Keratinocyte (primary cell): ENCODE measurements around the gene MTNR1B. TPM values are rescaled to one million over a fixed set of nuclear protein-coding genes. Genes with fewer than 3 reads are reported as not detected.

Experiments used
- DNase-seq: peaks from one replicate; pipeline ENCODE4 v3.0.0-alpha.2; 2011; ENCODE audit warnings: low read depth, missing footprints, low spot score
- FAIRE-seq: peaks from 2 replicates; lab custom pipeline; 2011; peaks lifted over from hg19 to GRCh38; lab: Jason Lieb, UNC
- H2AFZ ChIP-seq: 2 replicates; pipeline ENCODE4 v1.6.0; 2012; ENCODE audit warnings: low read length, control low read depth, inconsistent platforms; ENCODE audit not compliant: control insufficient read depth
- H3K27ac ChIP-seq: 2 replicates; pipeline ENCODE4 v1.5.1; 2011; ENCODE audit warnings: low read length; ENCODE audit not compliant: control insufficient read depth, insufficient read depth
- H3K27me3 ChIP-seq: 3 replicates; pipeline ENCODE4 v1.6.0; 2011; ENCODE audit warnings: low read length; ENCODE audit not compliant: control insufficient read depth, insufficient read depth; ENCODE audit errors: extremely low read depth
- H3K36me3 ChIP-seq, 2 experiments: 2 replicates in 1 of 2; 3 replicates in 1 of 2; pipeline ENCODE4 v1.5.1; 2011; ENCODE audit warnings: low read length in 2 of 2, mild to moderate bottlenecking in 1 of 2; ENCODE audit not compliant: control insufficient read depth in 2 of 2, insufficient read depth in 2 of 2; ENCODE audit errors: extremely low read depth in 1 of 2
- H3K4me1 ChIP-seq: 3 replicates; pipeline ENCODE4 v1.5.1; 2011; ENCODE audit warnings: low read length; ENCODE audit not compliant: control insufficient read depth, insufficient read depth; ENCODE audit errors: extremely low read depth
- H3K4me2 ChIP-seq: 3 replicates; pipeline ENCODE4 v1.6.0; 2011; ENCODE audit warnings: low read depth, low read length; ENCODE audit not compliant: control insufficient read depth, insufficient read depth; ENCODE audit errors: extremely low read depth
- H3K4me3 ChIP-seq, 3 experiments: fragments of 200-600 bp in 1 of 3; sonication (generic) in 1 of 3; 2 replicates in 2 of 3; 3 replicates in 1 of 3; pipeline ENCODE4 v1.5.1; 2011 to 2016; ENCODE audit warnings: low read length in 3 of 3, mild to moderate bottlenecking in 3 of 3, control low read depth in 2 of 3, inconsistent platforms in 1 of 3, low read depth in 1 of 3, mixed read lengths in 1 of 3, mixed run types in 1 of 3, moderate library complexity in 1 of 3; ENCODE audit not compliant: control insufficient read depth in 2 of 3, insufficient read depth in 2 of 3; ENCODE audit errors: extremely low read depth in 1 of 3
- H3K79me2 ChIP-seq: 2 replicates; pipeline ENCODE4 v1.6.0; 2012; ENCODE audit warnings: low read length; ENCODE audit not compliant: control insufficient read depth, insufficient read depth
- H3K9ac ChIP-seq: 3 replicates; pipeline ENCODE4 v1.6.0; 2011; ENCODE audit warnings: low read length; ENCODE audit not compliant: control insufficient read depth, insufficient read depth; ENCODE audit errors: extremely low read depth
- H3K9me1 ChIP-seq: 3 replicates; pipeline ENCODE4 v1.6.0; 2011; ENCODE audit warnings: low read length; ENCODE audit not compliant: control insufficient read depth, insufficient read depth; ENCODE audit errors: extremely low read depth
- H3K9me3 ChIP-seq: 2 replicates; pipeline ENCODE4 v1.5.1; 2012; ENCODE audit warnings: low read depth, low read length; ENCODE audit not compliant: control insufficient read depth
- H4K20me1 ChIP-seq: 3 replicates; pipeline ENCODE4 v1.6.0; 2011; ENCODE audit warnings: low read length; ENCODE audit not compliant: control insufficient read depth, insufficient read depth; ENCODE audit errors: extremely low read depth
- CTCF ChIP-seq, 3 experiments: IDR thresholded peaks in 1 of 3; conservative IDR thresholded peaks in 1 of 3; optimal IDR thresholded peaks in 1 of 3; 2 replicates in 2 of 3; 3 replicates in 1 of 3; pipeline versions ENCODE3 to v1.5.1; 2011; ENCODE audit warnings: low read length in 3 of 3, mild to moderate bottlenecking in 3 of 3, moderate library complexity in 2 of 3, control low read depth in 1 of 3, inconsistent platforms in 1 of 3; ENCODE audit not compliant: insufficient read depth in 2 of 3; ENCODE audit errors: extremely low read depth in 1 of 3
- EZH2 ChIP-seq: IDR thresholded peaks from one replicate; pipeline ENCODE4 v1.6.1; 2012; ENCODE audit warnings: inconsistent platforms, mild to moderate bottlenecking, low read length, moderate library complexity
- dilution Hi-C: fragments of 300-500 bp; cut with MboI; formaldehyde crosslinking; loops from one replicate; pipeline ENCODE4 v1.7.0; 2020; ENCODE audit warnings: low sequenced_read_pairs; ENCODE audit not compliant: extremely low pct_ligation_motif_present
- polyA plus RNA-seq, 5 experiments: library from polyadenylated mRNA; depleted of rRNA in 3 of 5; stranded (reverse) in 3 of 5; stranded (forward) in 1 of 5; unstranded in 1 of 5; fragments of >200 nt; gene quantifications; 1 replicate in 1 of 5; 2 replicates in 3 of 5; 3 replicates in 1 of 5; pipeline versions ENCODE4 v1.2.1 to v1.2.3, GENCODE V29; 2011 to 2012; ENCODE audit warnings: missing spikeins in 2 of 5, low read depth in 1 of 5, low replicate concordance in 1 of 5

MTNR1B gene
- polyA plus RNA-seq, 1 donor (not counting 4 experiments of a cell fraction or from before 2014, with no cell fraction given), result not detected

DNA sequence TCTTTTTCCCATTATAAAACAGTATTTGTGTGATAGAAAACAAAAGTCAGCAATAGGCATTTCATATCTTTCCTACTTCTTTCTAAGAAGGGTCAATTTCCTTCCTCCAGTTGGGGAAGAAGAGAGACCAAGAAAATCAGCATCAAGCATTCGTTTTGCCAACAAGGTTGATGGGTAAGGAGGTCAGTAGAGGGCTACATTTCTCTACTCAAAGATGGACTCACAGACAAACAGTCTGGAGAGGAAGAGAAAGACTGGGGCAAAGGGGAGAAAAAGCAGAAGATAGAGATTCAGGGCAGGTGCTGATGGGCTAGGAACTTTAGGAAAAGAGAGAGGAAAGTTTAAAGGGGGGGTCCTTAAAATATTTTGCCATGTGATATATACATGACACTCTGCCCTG, 8.6 kb upstream of the MTNR1B start:
- Histone ChIP-seq H2AFZ (no peak overlapping the region), H3K27ac (no peak overlapping the region), H3K9me1 (no peaks in the 10 kb centered on the region), H3K27me3 (no peaks in the 10 kb centered on the region), H3K4me1 (peaks cover 5% of the 10 kb centered on the region), H3K4me3 (no peak overlapping the region), H3K9me3 (no peaks in the 10 kb centered on the region), H3K4me2 (no peak overlapping the region), H3K9ac (no peak overlapping the region), H3K79me2 (no peaks in the 10 kb centered on the region), H4K20me1 (no peaks in the 10 kb centered on the region), H3K36me3 (no peaks in the 10 kb centered on the region)
- dilution Hi-C loops, result no loop called here
- TF ChIP-seq CTCF (optimal IDR thresholded peaks at IDR 0.05 in 1 of 3, IDR thresholded peaks at IDR 0.05 in 1 of 3, conservative IDR thresholded peaks at IDR 0.05 in 1 of 3; ENCODE audit: extremely low read depth in 1 of 3, insufficient read depth in 2 of 3, low read length in 3 of 3), result no peak
- TF ChIP-seq EZH2, result no peak
- DNase-seq (no peak), FAIRE-seq (no peak)

DNA sequence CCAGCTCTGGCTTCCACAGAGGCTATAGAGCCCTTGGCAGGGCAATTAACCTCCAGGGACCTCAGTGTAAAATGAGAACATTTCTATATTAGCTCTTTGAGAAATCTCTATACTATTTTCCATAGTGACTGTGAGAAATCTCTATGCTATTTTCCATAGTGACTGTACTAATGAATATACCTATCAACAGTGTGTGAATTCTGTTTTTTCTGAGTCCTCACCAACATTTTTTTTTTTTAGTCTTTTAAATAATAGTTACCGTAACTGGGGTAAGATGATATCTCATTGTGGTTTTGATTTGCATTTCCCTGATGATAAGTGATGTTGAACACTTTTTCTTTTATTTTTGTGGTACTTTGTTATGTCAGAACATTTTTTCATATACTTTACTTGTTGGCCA, 7.0 kb upstream of the MTNR1B start:
- Histone ChIP-seq H3K4me1 (no peaks in the 10 kb centered on the region), H3K9me1 (no peaks in the 10 kb centered on the region), H3K4me2 (no peak overlapping the region), H3K27ac (no peak overlapping the region), H3K27me3 (no peaks in the 10 kb centered on the region), H3K9me3 (no peaks in the 10 kb centered on the region), H3K4me3 (no peak overlapping the region), H4K20me1 (no peaks in the 10 kb centered on the region), H3K79me2 (no peaks in the 10 kb centered on the region), H3K9ac (no peak overlapping the region), H3K36me3 (no peaks in the 10 kb centered on the region), H2AFZ (no peak overlapping the region)
- no peak for FAIRE-seq
- DNase-seq, result no peak
- TF ChIP-seq CTCF (optimal IDR thresholded peaks at IDR 0.05 in 1 of 3, IDR thresholded peaks at IDR 0.05 in 1 of 3, conservative IDR thresholded peaks at IDR 0.05 in 1 of 3; ENCODE audit: extremely low read depth in 1 of 3, insufficient read depth in 2 of 3, low read length in 3 of 3), result no peak
- TF ChIP-seq EZH2, result no peak
- dilution Hi-C loops, result no loop called here
